GM18870 (cell line): ENCODE results near the gene TLK1.

ENCODE experiments used
- ATAC-seq: cut with Tn5 transposase; IDR thresholded peaks from one replicate; pipeline ENCODE4 v1.9.1; 2021; ENCODE audit warnings: moderate library complexity; ENCODE audit not compliant: unreplicated experiment

Gene TLK1

GRCh38 chr2:170969872-170970496, 190.7 kb downstream of the TLK1 start:
- ATAC-seq, result no peak

GRCh38 chr2:170969030-170969429, 191.7 kb downstream of the TLK1 start:
- ATAC-seq, result no peak

- no peak for ATAC-seq
Measured at GRCh38 chr2:170968205-170969003, 192.3 kb downstream of the TLK1 start.

- ATAC-seq, result no peak
Measured at GRCh38 chr2:170967553-170967952, 193.1 kb downstream of the TLK1 start.

GRCh38 chr2:170966648-170967396, 193.9 kb downstream of the TLK1 start:
- ATAC-seq, result no peak

GRCh38 chr2:170965446-170966225, 195.1 kb downstream of the TLK1 start:
- no peak for ATAC-seq

GRCh38 chr2:170963386-170963785, 197.3 kb downstream of the TLK1 start:
- no peak for ATAC-seq

- ATAC-seq, result no peak
Measured at GRCh38 chr2:170953941-170954340, 206.8 kb downstream of the TLK1 start.

GRCh38 chr2:170950221-170950761, 210.4 kb downstream of the TLK1 start:
- ATAC-seq, result peak; percentile 84

GRCh38 chr2:170949415-170949814, 211.3 kb downstream of the TLK1 start:
- ATAC-seq, result no peak

GRCh38 chr2:170944545-170944944, 216.1 kb downstream of the TLK1 start:
- no peak for ATAC-seq

GRCh38 chr2:170943596-170943995, 217.1 kb downstream of the TLK1 start:
- no peak for ATAC-seq

- no peak for ATAC-seq
Measured at GRCh38 chr2:170943041-170943440, 217.7 kb downstream of the TLK1 start.

- ATAC-seq, result no peak
Measured at GRCh38 chr2:170942615-170943014, 218.1 kb downstream of the TLK1 start.
